OCI-LY1 (cell line): Measurements from ENCODE around the gene HOXD4.

Source experiments
- H2AFZ ChIP-seq: fragments of 200-600 bp; sonication (generic), shearing (Covaris generic); 2 replicates; pipeline ENCODE4 v1.6.0; 2014; ENCODE audit warnings: antibody characterized with exemption, mild to moderate bottlenecking, low read length
- H3F3A ChIP-seq: fragments of 200-600 bp; sonication (generic), shearing (Covaris generic); 2 replicates; pipeline ENCODE4 v1.6.0; 2014; ENCODE audit warnings: mild to moderate bottlenecking, antibody characterized with exemption, low read length, moderate library complexity; ENCODE audit not compliant: insufficient read depth
- H3K27ac ChIP-seq: fragments of 200-600 bp; sonication (generic); 2 replicates; pipeline ENCODE4 v1.5.1; 2014; ENCODE audit warnings: low read length, mixed run types, mild to moderate bottlenecking, low read depth; ENCODE audit not compliant: poor library complexity, severe bottlenecking
- H3K27me3 ChIP-seq: fragments of 200-600 bp; sonication (generic); 2 replicates; pipeline ENCODE4 v1.6.0; 2014; ENCODE audit warnings: antibody characterized with exemption, mild to moderate bottlenecking, low read length, moderate library complexity; ENCODE audit not compliant: insufficient read depth
- H3K36me3 ChIP-seq: fragments of 200-600 bp; sonication (generic); 2 replicates; pipeline ENCODE4 v1.6.1; 2014; ENCODE audit warnings: mild to moderate bottlenecking, antibody characterized with exemption, low read length, moderate library complexity, mixed read lengths; ENCODE audit not compliant: insufficient read depth
- H3K4me1 ChIP-seq: fragments of 200-600 bp; sonication (generic); 2 replicates; pipeline ENCODE4 v1.5.1; 2014; ENCODE audit warnings: mild to moderate bottlenecking, low read length, moderate library complexity; ENCODE audit not compliant: insufficient read depth, severe bottlenecking
- H3K4me2 ChIP-seq: fragments of 200-600 bp; sonication (generic), shearing (Covaris generic); 2 replicates; pipeline ENCODE4 v1.6.1; 2014; ENCODE audit warnings: low read length
- H3K4me3 ChIP-seq: fragments of 200-600 bp; sonication (generic); 2 replicates; pipeline ENCODE4 v1.5.1; 2014; ENCODE audit warnings: low read length, low read depth, mild to moderate bottlenecking, mixed read lengths; ENCODE audit not compliant: poor library complexity, severe bottlenecking
- H3K79me2 ChIP-seq: fragments of 200-600 bp; shearing (Covaris generic); 2 replicates; pipeline ENCODE4 v1.6.1; 2016; ENCODE audit warnings: mixed run types, low read length, mixed read lengths; ENCODE audit not compliant: insufficient read depth
- H3K9ac ChIP-seq: fragments of 200-600 bp; sonication (generic), shearing (Covaris generic); 2 replicates; pipeline ENCODE4 v1.6.1; 2014; ENCODE audit warnings: mild to moderate bottlenecking, low read length, mixed read lengths
- H3K9me2 ChIP-seq: fragments of 200-600 bp; sonication (generic), shearing (Covaris generic); 2 replicates; pipeline ENCODE4 v1.6.1; 2014; ENCODE audit warnings: low read depth, mild to moderate bottlenecking, low read length, mixed read lengths
- H3K9me3 ChIP-seq: fragments of 200-600 bp; shearing (Covaris generic); 2 replicates; pipeline ENCODE4 v1.6.1; 2014; ENCODE audit warnings: low read length, mixed read lengths
- H4K20me1 ChIP-seq: fragments of 200-600 bp; sonication (generic), shearing (Covaris generic); 2 replicates; pipeline ENCODE4 v1.6.0; 2016; ENCODE audit warnings: mild to moderate bottlenecking, low read length; ENCODE audit not compliant: insufficient read depth
- EZH2 ChIP-seq: fragments of 200-600 bp; sonication (generic), shearing (Covaris generic); IDR thresholded peaks from 2 replicates; pipeline ENCODE4 v1.8.0; 2017; ENCODE audit warnings: borderline replicate concordance, mixed run types, mild to moderate bottlenecking, antibody characterized with exemption, low read length, moderate library complexity, mixed read lengths
- TF ChIP-seq, protein P1 (sequence below): fragments of 200-600 bp; sonication (generic), shearing (Covaris generic); IDR thresholded peaks from 2 replicates; pipeline ENCODE4 v1.5.1; 2017; ENCODE audit warnings: mild to moderate bottlenecking, antibody characterized with exemption, low read length, moderate library complexity, mixed read lengths

The HOXD4 gene

GRCh38 chr2:176151442-176152287, at the start of gene HOXD4:
Gene HOXD4, plus strand, starts transcription at chr2:176151550. Its CDS starts 84 bp downstream, at chr2:176151634.
- no peaks in the 10 kb centered on the region for H3K9me2 ChIP-seq
- no peak within 1 kb of the TSS for H3K9ac ChIP-seq
- H3K4me3 ChIP-seq, result no peak within 1 kb of the TSS
- no peaks in the 10 kb centered on the region for H3K79me2 ChIP-seq
- no peaks in the 10 kb centered on the region for H3K36me3 ChIP-seq
- no peak within 1 kb of the TSS for H3K27ac ChIP-seq
- H2AFZ ChIP-seq, result no peak within 1 kb of the TSS
- H3K27me3 ChIP-seq, result no peaks in the 10 kb centered on the region
- H4K20me1 ChIP-seq, result no peaks in the 10 kb centered on the region
- no peak for TF ChIP-seq EZH2
- TF ChIP-seq, protein P1, sequence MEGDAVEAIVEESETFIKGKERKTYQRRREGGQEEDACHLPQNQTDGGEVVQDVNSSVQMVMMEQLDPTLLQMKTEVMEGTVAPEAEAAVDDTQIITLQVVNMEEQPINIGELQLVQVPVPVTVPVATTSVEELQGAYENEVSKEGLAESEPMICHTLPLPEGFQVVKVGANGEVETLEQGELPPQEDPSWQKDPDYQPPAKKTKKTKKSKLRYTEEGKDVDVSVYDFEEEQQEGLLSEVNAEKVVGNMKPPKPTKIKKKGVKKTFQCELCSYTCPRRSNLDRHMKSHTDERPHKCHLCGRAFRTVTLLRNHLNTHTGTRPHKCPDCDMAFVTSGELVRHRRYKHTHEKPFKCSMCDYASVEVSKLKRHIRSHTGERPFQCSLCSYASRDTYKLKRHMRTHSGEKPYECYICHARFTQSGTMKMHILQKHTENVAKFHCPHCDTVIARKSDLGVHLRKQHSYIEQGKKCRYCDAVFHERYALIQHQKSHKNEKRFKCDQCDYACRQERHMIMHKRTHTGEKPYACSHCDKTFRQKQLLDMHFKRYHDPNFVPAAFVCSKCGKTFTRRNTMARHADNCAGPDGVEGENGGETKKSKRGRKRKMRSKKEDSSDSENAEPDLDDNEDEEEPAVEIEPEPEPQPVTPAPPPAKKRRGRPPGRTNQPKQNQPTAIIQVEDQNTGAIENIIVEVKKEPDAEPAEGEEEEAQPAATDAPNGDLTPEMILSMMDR, result no peak
- H3K4me2 ChIP-seq, result no peak within 1 kb of the TSS
- no peaks in the 10 kb centered on the region for H3K4me1 ChIP-seq
- no peaks in the 10 kb centered on the region for H3F3A ChIP-seq
- H3K9me3 ChIP-seq, result no peaks in the 10 kb centered on the region

- H3K4me1 ChIP-seq, result peaks cover 13% of the 10 kb centered on the region
- no peak overlapping the region for H3K9ac ChIP-seq
- no peak overlapping the region for H3K4me3 ChIP-seq
- no peak for TF ChIP-seq EZH2
- TF ChIP-seq, protein P1, result no peak
- no peak overlapping the region for H3K4me2 ChIP-seq
- no peaks in the 10 kb centered on the region for H4K20me1 ChIP-seq
- H3K9me2 ChIP-seq, result no peaks in the 10 kb centered on the region
- no peaks in the 10 kb centered on the region for H3F3A ChIP-seq
- H3K9me3 ChIP-seq, result no peaks in the 10 kb centered on the region
- H3K27me3 ChIP-seq, result no peaks in the 10 kb centered on the region
- no peaks in the 10 kb centered on the region for H3K79me2 ChIP-seq
- no peaks in the 10 kb centered on the region for H3K36me3 ChIP-seq
- no peak overlapping the region for H3K27ac ChIP-seq
- no peak overlapping the region for H2AFZ ChIP-seq
Observed at GRCh38 chr2:176101842-176102241, 49.5 kb upstream of the HOXD4 start.

DNA sequence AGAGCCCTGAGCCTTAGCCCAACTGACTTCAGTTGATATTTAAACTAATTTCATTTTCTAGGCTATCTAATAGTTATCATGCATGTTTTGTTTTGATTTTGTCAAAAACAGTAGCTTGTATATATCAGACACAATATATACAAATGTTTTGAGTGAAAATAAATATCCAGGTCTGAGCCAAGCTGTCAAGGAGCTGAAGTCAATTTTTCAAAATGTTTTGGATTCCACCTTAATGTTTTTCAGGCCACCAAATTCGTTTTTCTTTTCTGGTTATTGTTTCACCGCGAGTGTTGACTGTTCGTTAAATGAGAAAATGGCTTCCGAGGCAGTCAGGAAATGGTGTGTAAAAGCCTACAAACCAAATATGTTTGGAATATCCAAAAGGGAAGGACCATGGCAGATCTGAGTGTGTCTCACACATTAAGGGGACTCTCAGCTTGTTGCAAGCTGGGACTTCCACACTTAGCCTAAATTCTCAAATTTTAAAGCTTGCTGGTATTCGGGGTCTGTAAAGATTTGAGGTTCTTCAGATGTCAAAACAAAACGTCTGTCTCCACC, 49.0 kb upstream of the HOXD4 start:
- Histone ChIP-seq H3K4me2 (no peak overlapping the region), H3K4me3 (no peak overlapping the region), H3F3A (no peaks in the 10 kb centered on the region), H3K27me3 (no peaks in the 10 kb centered on the region), H3K9me2 (no peaks in the 10 kb centered on the region), H3K79me2 (no peaks in the 10 kb centered on the region), H3K4me1 (peaks cover 8% of the 10 kb centered on the region), H3K27ac (no peak overlapping the region), H3K36me3 (no peaks in the 10 kb centered on the region), H3K9me3 (no peaks in the 10 kb centered on the region), H4K20me1 (no peaks in the 10 kb centered on the region), H2AFZ (no peak overlapping the region), H3K9ac (no peak overlapping the region)
- TF ChIP-seq, protein P1, result no peak
- TF ChIP-seq EZH2, result no peak
